Fibroblast of the aortic adventitia (primary cell): ENCODE data around the gene ZDHHC21. TPM values are rescaled to one million over a fixed set of nuclear protein-coding genes. Genes with fewer than 3 reads are reported as not detected.

Source experiments
- DNase-seq: peaks from one replicate; pipeline ENCODE4 v3.0.0-alpha.2; 2010; ENCODE audit warnings: low read depth
- H3K4me3 ChIP-seq: 2 replicates; pipeline ENCODE4 v1.5.1; 2011; ENCODE audit warnings: low read depth, mild to moderate bottlenecking, control low read depth, low read length, moderate library complexity
- CTCF ChIP-seq: IDR thresholded peaks from 2 replicates; pipeline ENCODE4 v1.5.1; 2011; ENCODE audit warnings: mild to moderate bottlenecking, low read length, control low read depth, inconsistent platforms; ENCODE audit not compliant: insufficient read depth
- total RNA-seq: library from RNA; depleted of rRNA; stranded (reverse); fragments of >200 nt; gene quantifications from 2 replicates; pipeline ENCODE4 v1.2.3, GENCODE V29; 2012; ENCODE audit warnings: low replicate concordance

Gene ZDHHC21
- total RNA-seq: 11.8 and 21.3 TPM in 2 replicates

DNA sequence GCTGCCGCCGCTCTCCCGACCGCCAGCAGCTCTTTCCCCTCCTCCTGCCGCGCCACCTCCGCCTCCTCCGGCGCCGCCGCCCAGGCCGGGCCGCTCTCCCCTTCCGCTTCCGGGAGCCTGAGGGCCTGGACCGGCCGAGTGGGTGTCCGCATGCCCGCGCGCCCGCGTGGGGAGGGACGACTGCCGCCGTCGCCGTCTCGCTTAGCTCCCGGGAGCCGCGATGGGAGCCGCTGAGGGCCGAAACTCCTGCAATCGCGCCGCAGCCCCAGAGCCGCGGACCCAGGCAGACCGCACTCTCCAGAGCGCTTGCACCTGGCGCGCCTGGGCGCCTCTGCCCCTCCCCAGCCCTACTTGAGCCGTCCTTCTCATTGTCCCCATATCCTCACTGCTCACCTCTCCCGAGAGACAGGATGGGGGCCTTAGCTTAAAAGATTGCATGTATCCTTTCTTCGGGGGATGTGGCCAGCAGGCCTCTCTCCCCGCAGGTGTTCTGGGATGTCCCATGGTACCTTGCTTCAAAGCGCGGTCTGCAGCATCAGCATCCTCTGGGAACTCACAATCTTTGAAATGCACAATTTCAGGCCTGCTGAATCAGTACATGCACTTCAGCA, at the start of gene ZDHHC21:
TSS of gene ZDHHC21 (minus strand) at position 182 of the 611 bp plus-strand sequence. CDS start 19,092 bp downstream, outside the sequence.
- TF ChIP-seq CTCF: no peak
- H3K4me3 ChIP-seq: peak within 1 kb of the TSS; percentile 89
- peak; percentile 54 for DNase-seq

DNA sequence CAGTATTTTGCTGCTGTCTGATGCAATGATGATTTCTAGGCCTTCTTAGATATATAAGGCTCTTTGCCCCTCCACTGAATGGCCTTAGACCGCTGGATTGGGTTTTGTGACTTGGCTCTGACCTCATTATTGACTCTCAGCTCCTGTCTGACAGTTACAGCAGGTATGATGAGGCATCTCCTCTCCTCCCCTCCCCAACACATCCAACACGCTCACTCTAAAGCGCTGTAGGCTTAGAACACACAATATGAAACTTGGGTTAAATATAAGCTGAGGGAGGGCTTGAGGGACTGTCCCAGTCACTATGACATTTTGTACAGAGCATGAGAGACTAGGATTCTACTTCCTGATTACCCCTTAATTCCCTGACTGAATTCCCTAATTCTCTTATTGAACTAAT, 48.1 kb upstream of the ZDHHC21 start:
- H3K4me3 ChIP-seq: no peak overlapping the region
- no peak for TF ChIP-seq CTCF
- no peak for DNase-seq

- no peak for TF ChIP-seq CTCF
- no peak overlapping the region for H3K4me3 ChIP-seq
- DNase-seq: no peak
These were observed 39.9 kb upstream of the ZDHHC21 start for GRCh38 chr9:14733133-14733532.

DNA sequence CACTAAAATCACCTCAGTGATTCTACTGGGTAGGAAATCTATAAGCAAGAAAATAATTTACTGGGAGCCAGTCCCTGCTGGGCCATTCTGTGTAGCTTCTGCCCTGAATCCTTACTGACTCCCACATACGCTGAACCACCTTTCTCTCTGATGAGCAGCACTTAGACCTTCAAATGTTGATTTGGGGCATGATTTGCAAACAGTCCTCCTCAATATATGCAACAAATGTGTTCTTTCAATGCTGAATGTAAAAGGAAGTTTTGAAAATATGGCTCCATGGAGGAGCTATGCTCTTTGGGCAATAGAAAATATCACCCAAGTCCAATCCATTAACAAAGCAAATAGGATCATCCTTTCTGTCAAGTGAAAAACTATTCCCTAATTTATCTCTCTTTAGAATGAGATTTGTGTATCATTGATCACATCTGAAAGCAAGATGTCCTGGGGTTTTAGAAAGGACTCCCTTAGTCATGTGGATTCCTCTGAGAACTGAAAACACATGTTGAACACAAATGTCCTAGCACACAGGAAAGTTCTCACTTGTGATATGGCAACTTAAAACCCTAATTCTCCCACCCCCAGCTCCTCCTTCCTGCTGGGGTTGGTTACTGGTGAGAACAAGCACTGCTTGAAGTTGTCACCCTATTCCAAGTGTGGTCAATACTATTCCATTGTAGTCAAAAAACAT, 38.2 kb upstream of the ZDHHC21 start:
- TF ChIP-seq CTCF: no peak

DNA sequence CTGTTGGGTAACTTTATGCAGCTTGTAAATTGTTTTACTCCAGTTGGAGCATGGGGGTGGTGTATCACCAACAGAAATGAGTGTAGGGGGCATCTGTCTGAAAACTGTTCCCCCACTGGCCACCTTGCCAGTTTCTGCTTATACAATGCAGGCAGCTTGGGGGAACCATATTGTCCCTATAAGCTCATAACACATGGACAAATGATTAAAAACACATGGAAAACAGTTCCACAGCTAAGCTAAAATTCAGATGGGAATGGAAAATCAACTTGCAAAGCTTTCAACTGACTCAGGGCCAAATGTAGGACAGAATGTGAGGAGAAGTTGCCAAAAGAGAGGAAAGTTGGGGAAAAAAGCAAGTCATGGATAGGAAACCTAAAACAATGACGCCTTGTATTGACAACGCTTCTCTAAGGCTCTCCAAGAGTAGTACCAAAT, 37.2 kb upstream of the ZDHHC21 start:
- DNase-seq: no peak
- no peak overlapping the region for H3K4me3 ChIP-seq
- TF ChIP-seq CTCF: no peak

More for the DNA sequence above, 38.2 kb upstream of the ZDHHC21 start:
- no peak overlapping the region for H3K4me3 ChIP-seq
- no peak for DNase-seq

GRCh38 chr9:14723301-14723700, 30.1 kb upstream of the ZDHHC21 start:
- no peak for TF ChIP-seq CTCF
- no peak for DNase-seq
- H3K4me3 ChIP-seq: no peak overlapping the region
